Measurements from ENCODE around the gene CCDC181. TPM values are rescaled to one million over a fixed set of nuclear protein-coding genes. Genes with fewer than 3 reads are reported as not detected.
A peak's percentile ranks its signal among the peaks of the same experiment; 100 is the strongest.

Gene CCDC181
- total and polyA plus RNA-seq, 2 experiments from 2014 or later, result not detected

DNA sequence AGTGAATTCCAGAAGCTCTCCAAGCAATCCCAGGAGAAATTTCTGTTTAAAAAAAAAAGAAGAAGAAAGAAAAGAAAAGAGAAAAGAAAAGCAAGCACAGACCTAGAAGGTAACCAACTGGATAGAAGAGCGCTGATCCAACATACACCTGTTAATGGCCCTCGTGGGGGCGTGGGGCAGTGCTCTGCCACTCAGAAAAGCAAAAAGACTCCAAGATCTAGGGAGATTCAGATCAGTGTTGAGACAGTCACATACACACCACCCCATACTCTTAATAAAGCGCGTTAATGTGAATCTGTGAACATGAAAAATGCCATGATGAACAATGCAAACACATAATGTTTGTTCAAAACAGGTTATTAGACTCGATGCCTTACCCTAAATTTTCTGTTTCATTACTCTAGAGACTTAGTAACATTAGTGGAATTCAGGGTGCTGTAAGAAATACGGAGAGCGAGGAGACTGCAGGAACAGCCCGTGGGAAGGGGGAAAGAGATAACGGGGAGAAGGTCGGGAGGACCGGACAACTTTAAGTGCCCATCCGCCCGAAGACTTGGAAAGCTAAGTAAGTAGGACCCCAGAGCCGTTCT is 60.1 kb downstream of the CCDC181 start:
- Histone ChIP-seq H2AFZ (peak overlapping the region; percentile 97), H3K27me3 (replicated peaks; ENCODE audit: insufficient read depth) (no peaks in the 10 kb centered on the region), H3K4me3 (peak overlapping the region; percentile 82), H3F3A (ENCODE audit: insufficient read depth) (peaks cover 17% of the 10 kb centered on the region), H3K9ac (peak overlapping the region; percentile 81), H3K27ac (peak overlapping the region; percentile 90), H3K79me2 (ENCODE audit: insufficient read depth) (peaks cover 85% of the 10 kb centered on the region), H3K4me1 (ENCODE audit: insufficient read depth) (peaks cover 32% of the 10 kb centered on the region), H3K4me2 (ENCODE audit: unreplicated experiment) (peak overlapping the region; percentile 98), H4K20me1 (ENCODE audit: insufficient read depth) (no peaks in the 10 kb centered on the region), H3K9me2 (ENCODE audit: insufficient read depth) (no peaks in the 10 kb centered on the region), H3K36me3 (ENCODE audit: low read depth) (peaks cover 24% of the 10 kb centered on the region), H3K9me3 (ENCODE audit: low read depth) (no peaks in the 10 kb centered on the region)
- DNase-seq, result no peak
- 3 to 4% methylated on average over 15 of the region's 15 CpGs for WGBS, 2 experiments (ENCODE audit: low coverage in 1 of 2, low lambda C conversion rate in 2 of 2, missing lambda C conversion rate in 2 of 2)
- TF ChIP-seq EZH2 (IDR thresholded peaks at IDR 0.05; ENCODE audit: insufficient read depth, poor library complexity, severe bottlenecking), result no peak
- no peak for TF ChIP-seq EZH2phosphoT487 (IDR thresholded peaks at IDR 0.05; ENCODE audit: insufficient read depth, low read depth)
- in situ Hi-C loops (cut with MboI), result loop anchor here (25.0 kb wide), 1 partner anchor 930 kb away; no protein-coding TSS in a partner anchor

DNA sequence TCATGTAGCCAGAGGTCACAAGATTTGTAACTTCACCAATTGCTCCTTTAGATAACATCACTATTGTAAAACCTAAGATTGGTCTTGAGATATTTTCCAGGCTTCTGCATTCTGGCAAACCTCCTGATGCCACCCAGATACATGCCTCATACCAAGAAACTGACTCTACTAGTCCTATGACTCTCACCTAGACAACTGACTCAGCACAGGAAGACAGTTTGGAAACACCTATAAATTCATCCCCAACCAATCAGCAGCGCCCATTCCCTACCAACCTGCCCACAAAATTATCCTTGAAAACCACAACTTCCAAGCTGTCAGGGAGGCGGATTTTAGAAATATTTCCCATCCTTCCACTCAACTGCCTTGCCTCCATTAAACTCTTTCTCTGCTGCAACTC is 62.3 kb downstream of the CCDC181 start:
- Histone ChIP-seq H3K4me1 (ENCODE audit: insufficient read depth) (peaks cover 28% of the 10 kb centered on the region), H3K79me2 (ENCODE audit: insufficient read depth) (peaks cover 85% of the 10 kb centered on the region), H3K27me3 (replicated peaks; ENCODE audit: insufficient read depth) (no peaks in the 10 kb centered on the region), H2AFZ (no peak overlapping the region), H3K27ac (no peak overlapping the region), H3K36me3 (ENCODE audit: low read depth) (peaks cover 5% of the 10 kb centered on the region; the same call in 1 of the 2 replicates), H3K9me2 (ENCODE audit: insufficient read depth) (no peaks in the 10 kb centered on the region), H3K4me2 (ENCODE audit: unreplicated experiment) (no peak overlapping the region), H3F3A (ENCODE audit: insufficient read depth) (peaks cover 17% of the 10 kb centered on the region), H3K9ac (no peak overlapping the region), H3K4me3 (no peak overlapping the region), H4K20me1 (ENCODE audit: insufficient read depth) (no peaks in the 10 kb centered on the region), H3K9me3 (ENCODE audit: low read depth) (no peaks in the 10 kb centered on the region)
- TF ChIP-seq EZH2phosphoT487 (IDR thresholded peaks at IDR 0.05; ENCODE audit: insufficient read depth, low read depth) (no peak), EZH2 (IDR thresholded peaks at IDR 0.05; ENCODE audit: insufficient read depth, poor library complexity, severe bottlenecking) (no peak)
- 90 to 92% methylated on average over 2 of the region's 2 CpGs for WGBS, 2 experiments (ENCODE audit: low coverage in 1 of 2, low lambda C conversion rate in 2 of 2, missing lambda C conversion rate in 2 of 2)
- peak; percentile 16 for DNase-seq
- in situ Hi-C loops (cut with MboI), result loop anchor here (25.0 kb wide), 1 partner anchor 928 kb away; no protein-coding TSS in a partner anchor

DNA sequence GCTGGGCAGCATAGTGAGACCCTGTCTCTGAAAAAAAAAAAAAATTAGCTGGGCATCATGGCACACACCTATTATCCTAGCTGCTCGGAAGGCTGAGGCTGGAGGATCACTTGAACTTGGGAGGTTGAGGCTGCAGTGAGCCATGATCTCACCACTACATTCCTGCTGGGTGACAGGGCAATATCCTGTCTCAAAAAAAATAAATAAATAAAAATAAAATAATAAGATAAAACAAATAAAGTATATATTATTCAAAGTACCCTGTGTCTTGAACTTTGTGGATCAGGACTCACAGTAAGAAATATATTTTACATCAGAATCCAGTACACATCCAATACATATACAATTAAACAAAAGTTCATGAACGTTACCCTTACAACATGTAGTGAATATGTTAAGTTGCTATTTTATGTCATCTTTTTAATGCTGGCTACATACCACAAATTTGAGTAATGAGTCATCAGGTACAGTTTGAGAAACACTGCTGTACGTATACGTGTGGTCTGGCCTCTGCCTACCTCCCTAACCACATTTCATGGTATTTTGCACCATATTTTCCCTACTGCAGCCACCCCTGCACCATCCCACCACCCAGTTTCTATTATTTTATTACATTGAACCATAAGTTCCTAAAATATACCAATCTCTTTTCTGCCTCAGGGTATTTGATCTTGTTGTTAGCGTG is 64.1 kb downstream of the CCDC181 start:
- Histone ChIP-seq H3K4me1 (ENCODE audit: insufficient read depth) (peaks cover 21% of the 10 kb centered on the region), H2AFZ (no peak overlapping the region), H3K4me3 (no peak overlapping the region), H3K79me2 (ENCODE audit: insufficient read depth) (peaks cover 83% of the 10 kb centered on the region), H3K27ac (peak overlapping the region; percentile 69), H3F3A (ENCODE audit: insufficient read depth) (peaks cover 17% of the 10 kb centered on the region), H4K20me1 (ENCODE audit: insufficient read depth) (no peaks in the 10 kb centered on the region), H3K9ac (peak overlapping the region; percentile 25; the same call in 1 of the 2 replicates), H3K9me3 (ENCODE audit: low read depth) (no peaks in the 10 kb centered on the region), H3K4me2 (ENCODE audit: unreplicated experiment) (peak overlapping the region; percentile 43), H3K27me3 (replicated peaks; ENCODE audit: insufficient read depth) (no peaks in the 10 kb centered on the region), H3K9me2 (ENCODE audit: insufficient read depth) (no peaks in the 10 kb centered on the region), H3K36me3 (ENCODE audit: low read depth) (no peaks in the 10 kb centered on the region)
- peak; percentile 84 for DNase-seq
- in situ Hi-C loops (cut with MboI), result loop anchor here (25.0 kb wide), 1 partner anchor 926 kb away; no protein-coding TSS in a partner anchor
- no peak for TF ChIP-seq EZH2 (IDR thresholded peaks at IDR 0.05; ENCODE audit: insufficient read depth, poor library complexity, severe bottlenecking)
- TF ChIP-seq EZH2phosphoT487 (IDR thresholded peaks at IDR 0.05; ENCODE audit: insufficient read depth, low read depth), result no peak
- WGBS, 2 experiments (ENCODE audit: low coverage in 1 of 2, low lambda C conversion rate in 2 of 2, missing lambda C conversion rate in 2 of 2), result 27 to 33% methylated on average over 5 of the region's 5 CpGs

DNA sequence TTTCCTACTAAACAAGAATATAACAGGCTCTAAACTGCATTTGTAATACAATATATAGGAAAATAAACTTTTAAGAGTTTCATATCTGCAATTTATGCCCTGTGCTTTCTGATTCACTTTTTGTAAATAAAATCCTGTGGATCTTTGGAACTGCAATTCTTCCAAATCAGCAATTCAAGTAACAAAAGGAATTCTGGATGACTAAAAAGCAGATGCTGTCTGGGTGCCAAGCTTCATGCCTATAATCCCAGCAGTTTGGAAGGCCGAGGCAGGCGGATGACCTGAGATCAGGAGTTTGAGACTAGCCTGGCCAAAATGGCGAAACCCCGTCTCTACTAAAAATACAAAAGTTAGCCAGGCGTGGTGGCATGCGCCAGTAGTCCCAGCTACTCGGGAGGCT is 66.0 kb downstream of the CCDC181 start:
- Histone ChIP-seq H3K9me3 (ENCODE audit: low read depth) (no peaks in the 10 kb centered on the region), H3K4me2 (ENCODE audit: unreplicated experiment) (no peak overlapping the region), H3K9ac (no peak overlapping the region), H3K27me3 (replicated peaks; ENCODE audit: insufficient read depth) (no peaks in the 10 kb centered on the region), H3F3A (ENCODE audit: insufficient read depth) (peaks cover 17% of the 10 kb centered on the region), H3K4me1 (ENCODE audit: insufficient read depth) (peaks cover 14% of the 10 kb centered on the region), H3K9me2 (ENCODE audit: insufficient read depth) (no peaks in the 10 kb centered on the region), H3K36me3 (ENCODE audit: low read depth) (no peaks in the 10 kb centered on the region), H3K79me2 (ENCODE audit: insufficient read depth) (peaks cover 69% of the 10 kb centered on the region), H3K4me3 (no peak overlapping the region), H2AFZ (no peak overlapping the region), H4K20me1 (ENCODE audit: insufficient read depth) (no peaks in the 10 kb centered on the region), H3K27ac (no peak overlapping the region)
- WGBS, 2 experiments (ENCODE audit: low coverage in 1 of 2, low lambda C conversion rate in 2 of 2, missing lambda C conversion rate in 2 of 2), result 95 to 96% methylated on average over 7 of the region's 7 CpGs
- DNase-seq, result peak; percentile 3
- no peak for TF ChIP-seq EZH2phosphoT487 (IDR thresholded peaks at IDR 0.05; ENCODE audit: insufficient read depth, low read depth)
- no peak for TF ChIP-seq EZH2 (IDR thresholded peaks at IDR 0.05; ENCODE audit: insufficient read depth, poor library complexity, severe bottlenecking)
- in situ Hi-C loops (cut with MboI), result loop anchor here (25.0 kb wide), 1 partner anchor 924 kb away; no protein-coding TSS in a partner anchor
